Esophagus squamous epithelium (tissue), 5 donors: Measurements from ENCODE around the gene HDAC7. TPM values are rescaled to one million over a fixed set of nuclear protein-coding genes. Genes with fewer than 3 reads are reported as not detected.

Experiments
- DNase-seq: peaks from one replicate; lab custom pipeline; 2025; lab: John Stamatoyannopoulos, UW
- H3K27ac ChIP-seq, 4 donors: fragments of 200-600 bp; sonication (generic); one replicate each; pipeline ENCODE4 v1.5.1; 2016 to 2019; ENCODE audit warnings: mild to moderate bottlenecking in 1 of 4
- H3K27me3 ChIP-seq, 4 donors: fragments of 200-600 bp; sonication (generic); 1 replicate in 3 of 4; 2 replicates in 1 of 4; pipeline versions ENCODE4 v1.5.1 to v1.6.0; 2017 to 2021; ENCODE audit warnings: antibody characterized with exemption in 1 of 4
- H3K36me3 ChIP-seq, 3 donors: fragments of 200-600 bp; sonication (generic); one replicate each; pipeline ENCODE4 v1.5.1; 2016 to 2019
- H3K4me1 ChIP-seq, 3 donors: fragments of 200-600 bp; sonication (generic); one replicate each; pipeline ENCODE4 v1.5.1; 2017 to 2019
- H3K4me3 ChIP-seq, 4 donors: fragments of 200-600 bp; sonication (generic); 1 replicate in 3 of 4; 2 replicates in 1 of 4; pipeline ENCODE4 v1.5.1; 2016 to 2019; ENCODE audit warnings: mild to moderate bottlenecking in 2 of 4, moderate library complexity in 1 of 4
- H3K9me3 ChIP-seq, 3 donors: fragments of 200-600 bp; sonication (generic); one replicate each; pipeline ENCODE4 v1.5.1; 2016 to 2019
- CTCF ChIP-seq, 6 experiments: fragments of 450-650 bp in 4 of 6; fragments of 200-600 bp in 2 of 6; sonication (generic) in 2 of 6; IDR thresholded peaks; one replicate each; pipeline ENCODE4 v1.5.1; 2016 to 2019; ENCODE audit warnings: antibody characterized with exemption in 6 of 6, mild to moderate bottlenecking in 4 of 6, moderate library complexity in 4 of 6
- POLR2A ChIP-seq, 4 donors: fragments of 450-650 bp; IDR thresholded peaks; one replicate each; pipeline ENCODE4 v1.6.1; 2017; ENCODE audit warnings: antibody characterized with exemption in 4 of 4, mild to moderate bottlenecking in 4 of 4, moderate library complexity in 3 of 4
- WGBS, 2 donors: methylation state at CpG; one replicate each; pipeline ENCODE4 v1.1.5; 2018; 5-methylcytosine and 5-hydroxymethylcytosine counted together
- intact Hi-C: fragments of 100-400 bp; cut with DNase I; formaldehyde crosslinking; loops from one replicate; pipeline ENCODE4 v1.15.0; 2022
- total RNA-seq, 4 donors: library from RNA; depleted of rRNA; stranded (reverse); fragments of >200 nt; gene quantifications; one replicate each; pipeline ENCODE4 v1.1.0, GENCODE V29; 2016
- donor health status: DM: yes; HTN: yes; CAD: no.

Gene HDAC7
- total RNA-seq, 4 donors from 2014 or later, result 19.8 to 37.2 (median 24.0) TPM

GRCh38 chr12:47737936-47738594 is 81.6 kb downstream of the HDAC7 start:
- Histone ChIP-seq H3K27me3 (no peaks in the 10 kb centered on the region), H3K9me3 (no peaks in the 10 kb centered on the region), H3K4me1 (peaks cover 38 to 94% (median 61%) of the 10 kb centered on the region in 3 donors), H3K4me3 (no peak overlapping the region), H3K27ac (peak overlapping the region in 3 of 4 donors; percentile 77 to 85 (median 85)), H3K36me3 (peaks cover 0 to 7% (median 0%) of the 10 kb centered on the region in 3 donors)
- intact Hi-C loops, result no loop called here
- DNase-seq, result no peak
- no peak for TF ChIP-seq POLR2A (IDR thresholded peaks at IDR 0.05)
- no peak for TF ChIP-seq CTCF (IDR thresholded peaks at IDR 0.05)
- WGBS, 2 donors, result 90 to 96% methylated on average over 3 to 7 of the region's 17 CpGs

- H3K36me3 ChIP-seq, result peaks cover 0 to 7% (median 0%) of the 10 kb centered on the region in 3 donors
- TF ChIP-seq POLR2A (IDR thresholded peaks at IDR 0.05) (no peak), CTCF (IDR thresholded peaks at IDR 0.05) (no peak)
- 64 to 75% methylated on average over 10 to 13 of the region's 19 CpGs for WGBS, 2 donors
- peak overlapping the region in 1 of 4 donors; percentile 26 for H3K4me3 ChIP-seq
- intact Hi-C loops, result no loop called here
- no peaks in the 10 kb centered on the region for H3K9me3 ChIP-seq
- DNase-seq, result no peak
- H3K27me3 ChIP-seq, result no peaks in the 10 kb centered on the region
- H3K4me1 ChIP-seq, result peaks cover 38 to 91% (median 61%) of the 10 kb centered on the region in 3 donors
- peak overlapping the region; percentile 71 to 85 (median 81) for H3K27ac ChIP-seq
Observed at GRCh38 chr12:47736877-47737676, 82.6 kb downstream of the HDAC7 start.

DNA sequence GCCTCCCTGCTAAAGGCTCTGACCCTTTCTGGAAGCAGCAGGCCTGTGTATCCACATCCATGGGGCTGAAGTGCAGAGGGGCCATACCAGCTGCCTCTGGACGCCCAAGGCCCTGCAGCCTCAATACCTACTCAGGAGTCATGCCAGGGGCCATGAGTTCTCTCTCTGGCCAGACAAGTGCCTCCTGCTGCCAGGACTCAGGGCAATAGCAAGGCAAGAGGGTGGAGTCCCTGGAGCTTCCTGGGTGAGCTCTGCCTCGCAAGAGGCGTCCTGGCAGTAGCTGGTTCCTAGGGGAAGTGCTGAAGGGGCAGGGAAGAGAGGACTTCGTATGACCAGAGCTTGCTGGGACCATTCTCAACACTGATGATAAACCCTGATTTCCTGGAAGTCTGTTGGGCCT is 83.5 kb downstream of the HDAC7 start:
- Histone ChIP-seq H3K27ac (peak overlapping the region; percentile 71 to 85 (median 81)), H3K4me1 (peaks cover 32 to 90% (median 54%) of the 10 kb centered on the region in 3 donors), H3K9me3 (no peaks in the 10 kb centered on the region), H3K36me3 (peaks cover 0 to 7% (median 0%) of the 10 kb centered on the region in 3 donors), H3K27me3 (no peaks in the 10 kb centered on the region), H3K4me3 (no peak overlapping the region)
- intact Hi-C loops, result no loop called here
- DNase-seq, result no peak
- WGBS, 2 donors, result 38 to 60% methylated on average over 1 to 2 of the region's 4 CpGs
- no peak for TF ChIP-seq CTCF (IDR thresholded peaks at IDR 0.05)
- TF ChIP-seq POLR2A (IDR thresholded peaks at IDR 0.05), result no peak

DNA sequence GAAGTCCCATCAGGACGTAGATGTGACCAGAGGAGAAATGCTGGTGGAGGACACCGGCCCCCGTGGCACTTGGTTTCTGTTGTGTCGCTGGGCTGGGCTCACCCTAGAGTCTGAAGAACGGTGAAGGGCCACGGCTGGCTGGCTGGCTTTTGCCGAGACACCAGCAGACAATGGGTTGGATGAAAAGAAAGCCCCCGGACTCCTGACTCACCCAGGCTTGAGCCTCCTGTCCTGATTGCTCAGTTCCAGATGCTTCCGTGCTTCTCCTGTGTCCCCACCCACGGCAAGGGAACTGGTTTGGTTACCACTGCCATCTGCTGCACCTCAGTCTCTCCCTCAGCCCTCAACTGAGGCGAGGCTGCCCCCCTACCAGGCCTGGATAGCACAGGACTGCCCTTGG is 84.1 kb downstream of the HDAC7 start:
- no peak for TF ChIP-seq POLR2A (IDR thresholded peaks at IDR 0.05)
- TF ChIP-seq CTCF (IDR thresholded peaks at IDR 0.05), result no peak
- Histone ChIP-seq H3K4me1 (peaks cover 26 to 90% (median 48%) of the 10 kb centered on the region in 3 donors), H3K4me3 (no peak overlapping the region), H3K36me3 (peaks cover 0 to 7% (median 0%) of the 10 kb centered on the region in 3 donors), H3K27ac (peak overlapping the region; percentile 71 to 85 (median 81)), H3K27me3 (no peaks in the 10 kb centered on the region), H3K9me3 (no peaks in the 10 kb centered on the region)
- no peak for DNase-seq
- intact Hi-C loops, result no loop called here
- 21 to 73% methylated on average over 4 to 5 of the region's 11 CpGs for WGBS, 2 donors
